ENCODE measurements around the gene MRPL24.

GRCh38 chr1:156760796-156761104 is 19.9 kb upstream of the MRPL24 start:
- TF ChIP-seq, protein P1, sequence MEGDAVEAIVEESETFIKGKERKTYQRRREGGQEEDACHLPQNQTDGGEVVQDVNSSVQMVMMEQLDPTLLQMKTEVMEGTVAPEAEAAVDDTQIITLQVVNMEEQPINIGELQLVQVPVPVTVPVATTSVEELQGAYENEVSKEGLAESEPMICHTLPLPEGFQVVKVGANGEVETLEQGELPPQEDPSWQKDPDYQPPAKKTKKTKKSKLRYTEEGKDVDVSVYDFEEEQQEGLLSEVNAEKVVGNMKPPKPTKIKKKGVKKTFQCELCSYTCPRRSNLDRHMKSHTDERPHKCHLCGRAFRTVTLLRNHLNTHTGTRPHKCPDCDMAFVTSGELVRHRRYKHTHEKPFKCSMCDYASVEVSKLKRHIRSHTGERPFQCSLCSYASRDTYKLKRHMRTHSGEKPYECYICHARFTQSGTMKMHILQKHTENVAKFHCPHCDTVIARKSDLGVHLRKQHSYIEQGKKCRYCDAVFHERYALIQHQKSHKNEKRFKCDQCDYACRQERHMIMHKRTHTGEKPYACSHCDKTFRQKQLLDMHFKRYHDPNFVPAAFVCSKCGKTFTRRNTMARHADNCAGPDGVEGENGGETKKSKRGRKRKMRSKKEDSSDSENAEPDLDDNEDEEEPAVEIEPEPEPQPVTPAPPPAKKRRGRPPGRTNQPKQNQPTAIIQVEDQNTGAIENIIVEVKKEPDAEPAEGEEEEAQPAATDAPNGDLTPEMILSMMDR (IDR thresholded peaks at IDR 0.05), result no peak
- TF ChIP-seq POLR2A (IDR thresholded peaks at IDR 0.05), result no peak
